HPDE6-E6E7 (cell line): Measurements from ENCODE around the gene SELL.
"Not testable (repeated sequence)": the region's sequence is repeated elsewhere in the genome, so short reads cannot be mapped to it uniquely, and the experiment has no call there.

Experiments
- DNase-seq: peaks from one replicate; pipeline ENCODE4 v3.0.0; 2011; ENCODE audit warnings: missing footprints; ENCODE audit errors: extremely low spot score

Gene SELL

GRCh38 chr1:169711469-169712308, at the start of gene SELL:
TSS of gene SELL (minus strand) at chr1:169711620. CDS start at chr1:169711498, 122 bp downstream.
- DNase-seq: peak; percentile 67

GRCh38 chr1:169759038-169759437, 47.6 kb upstream of the SELL start:
- DNase-seq: no peak

- no peak for DNase-seq
Observed at GRCh38 chr1:169753549-169753948, 42.1 kb upstream of the SELL start.

- DNase-seq: no peak
Observed at GRCh38 chr1:169750041-169750440, 38.6 kb upstream of the SELL start.

GRCh38 chr1:169746550-169746949, 35.1 kb upstream of the SELL start:
- no peak for DNase-seq

- DNase-seq: no peak
Observed at GRCh38 chr1:169745015-169745861, 33.8 kb upstream of the SELL start.

- DNase-seq: no peak
Observed at GRCh38 chr1:169741666-169742394, 30.4 kb upstream of the SELL start.

- no peak for DNase-seq
Observed at GRCh38 chr1:169739980-169740379, 28.6 kb upstream of the SELL start.

- DNase-seq: no peak
Observed at GRCh38 chr1:169733924-169734323, 22.5 kb upstream of the SELL start, which contains the start of gene SELE. TSS of gene SELE (minus strand) at chr1:169734079. CDS start at chr1:169733612, 467 bp downstream.

- no peak for DNase-seq
Observed at GRCh38 chr1:169731446-169731845, 20.0 kb upstream of the SELL start.

GRCh38 chr1:169729991-169730390, 18.6 kb upstream of the SELL start:
- DNase-seq: no peak

GRCh38 chr1:169727307-169727706, 15.9 kb upstream of the SELL start:
- DNase-seq: no peak

GRCh38 chr1:169726851-169727250, 15.4 kb upstream of the SELL start:
- no peak for DNase-seq

- no peak for DNase-seq
Observed at GRCh38 chr1:169725930-169726329, 14.5 kb upstream of the SELL start.

- no peak for DNase-seq
Observed at GRCh38 chr1:169724168-169724567, 12.7 kb upstream of the SELL start.

GRCh38 chr1:169723763-169724162, 12.3 kb upstream of the SELL start:
- no peak for DNase-seq

- no peak for DNase-seq
Observed at GRCh38 chr1:169722779-169723178, 11.4 kb upstream of the SELL start.

GRCh38 chr1:169715100-169715499, 3.7 kb upstream of the SELL start:
- not testable (repeated sequence) for DNase-seq

- DNase-seq: not testable (repeated sequence)
Observed at GRCh38 chr1:169713090-169713489, 1.7 kb upstream of the SELL start.

- DNase-seq: no peak
Observed at GRCh38 chr1:169712309-169712631, 850 bp upstream of the SELL start.

GRCh38 chr1:169708647-169709046, 2.8 kb downstream of the SELL start:
- no peak for DNase-seq
